GM18861 (cell line): ENCODE data around the gene MYOG.

Experiments used
- ATAC-seq: cut with Tn5 transposase; IDR thresholded peaks from one replicate; pipeline ENCODE4 v1.9.1; 2021; ENCODE audit not compliant: unreplicated experiment

MYOG gene

DNA sequence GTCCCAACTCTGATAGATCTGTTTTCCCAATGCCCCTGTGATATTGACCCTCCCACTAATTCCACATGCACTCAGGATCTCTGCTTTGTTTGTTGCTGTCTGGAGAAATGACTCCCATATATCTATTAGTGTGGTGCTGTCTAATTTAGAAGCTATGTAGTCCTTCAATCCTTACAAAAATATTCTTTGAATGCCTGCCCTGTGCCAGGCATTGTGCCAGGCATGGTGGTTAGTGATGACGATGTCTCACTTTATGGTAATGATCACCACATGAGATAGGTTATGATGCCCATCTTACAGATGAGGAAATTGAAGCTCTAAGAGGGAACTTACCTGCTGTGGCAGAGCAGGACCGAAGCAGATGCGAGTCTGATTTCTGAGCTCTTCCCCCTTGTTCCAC, 12.9 kb downstream of the MYOG start:
- ATAC-seq = no peak

DNA sequence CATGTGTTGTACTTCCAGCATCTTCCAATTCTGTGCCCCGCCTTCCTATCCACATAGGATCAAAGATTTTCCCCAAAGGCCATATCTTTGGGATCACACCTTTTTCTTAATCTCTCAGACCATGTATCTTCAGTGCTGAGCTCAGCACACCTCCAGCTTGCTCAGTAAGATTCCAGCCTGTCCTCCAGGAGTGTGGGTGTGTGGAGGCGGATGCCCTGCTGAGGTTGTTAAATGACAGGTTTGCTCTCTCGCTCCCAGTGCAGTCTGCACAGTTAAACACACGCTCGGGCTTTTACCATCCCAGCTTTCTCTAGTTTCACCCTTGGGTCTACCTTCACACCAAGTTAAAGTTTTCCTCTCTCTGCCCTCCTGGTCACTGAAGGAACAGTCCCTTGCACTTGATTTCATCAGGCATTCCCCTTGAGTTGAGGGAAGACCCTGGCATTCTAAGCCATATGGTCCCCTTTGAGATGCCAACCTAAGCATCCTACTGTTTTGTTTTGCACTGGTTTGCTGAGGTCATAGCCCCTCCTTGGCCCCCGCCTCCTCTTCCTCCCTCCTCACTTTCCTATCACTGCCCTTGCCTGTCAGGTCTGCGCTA, 13.7 kb downstream of the MYOG start:
- no peak for ATAC-seq

DNA sequence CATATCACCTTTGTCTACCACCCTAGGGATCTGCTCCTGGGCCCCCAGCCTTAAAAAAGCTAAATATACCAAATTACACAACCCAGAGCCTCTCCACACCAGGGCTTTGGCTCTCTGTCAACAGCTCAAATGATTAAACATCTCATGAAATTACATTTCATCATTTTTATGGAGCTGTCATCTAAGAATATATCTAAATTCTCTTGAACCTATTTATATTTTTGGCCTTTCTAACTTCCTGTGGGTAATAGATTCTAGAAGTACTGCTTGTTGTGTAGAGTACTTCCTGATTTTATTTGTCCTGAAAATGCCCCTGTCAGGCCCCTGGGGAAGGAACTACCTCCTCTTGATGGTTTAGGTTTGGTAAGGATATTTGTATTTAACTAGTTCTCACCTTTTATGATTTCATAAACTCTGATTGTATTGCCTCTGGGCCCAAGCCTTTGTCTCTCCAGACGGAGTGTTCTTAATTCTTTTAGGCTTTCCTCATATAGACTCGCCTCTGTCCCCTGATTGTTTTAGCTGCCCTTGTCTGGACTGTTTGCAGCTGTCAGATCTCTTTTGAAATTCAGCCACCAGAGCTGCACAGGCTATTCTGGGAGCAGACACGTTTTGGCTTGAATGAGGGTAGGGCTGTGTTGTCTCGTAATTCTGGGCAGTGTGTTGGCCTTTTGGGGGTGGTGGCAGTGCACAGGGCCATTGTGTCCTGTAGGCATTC, 16.6 kb downstream of the MYOG start:
- ATAC-seq = no peak

DNA sequence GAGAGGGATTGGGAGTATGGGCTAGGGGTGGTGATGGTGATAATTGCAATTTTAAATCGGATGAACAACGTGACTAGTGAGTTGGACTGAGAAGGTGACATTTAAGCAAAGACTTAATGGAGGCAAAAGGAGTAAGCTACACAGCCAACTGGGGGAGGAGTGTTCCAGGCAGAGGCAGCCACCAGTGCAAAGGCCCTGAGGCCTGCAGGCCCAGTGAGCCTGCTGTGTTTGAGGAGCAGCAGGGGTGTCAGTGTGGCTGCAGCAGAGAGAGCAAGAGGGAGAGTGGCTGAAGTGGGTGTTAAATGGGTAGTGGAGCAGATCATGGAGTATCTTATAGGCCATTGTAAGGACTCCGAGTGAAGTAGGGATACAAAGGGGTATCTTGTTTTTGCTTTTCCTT, 18.8 kb downstream of the MYOG start:
- no peak for ATAC-seq

- no peak for ATAC-seq
Measured at GRCh38 chr1:203065986-203066385, 19.8 kb downstream of the MYOG start.

- no peak for ATAC-seq
Measured at GRCh38 chr1:203065191-203065590, 20.6 kb downstream of the MYOG start.

DNA sequence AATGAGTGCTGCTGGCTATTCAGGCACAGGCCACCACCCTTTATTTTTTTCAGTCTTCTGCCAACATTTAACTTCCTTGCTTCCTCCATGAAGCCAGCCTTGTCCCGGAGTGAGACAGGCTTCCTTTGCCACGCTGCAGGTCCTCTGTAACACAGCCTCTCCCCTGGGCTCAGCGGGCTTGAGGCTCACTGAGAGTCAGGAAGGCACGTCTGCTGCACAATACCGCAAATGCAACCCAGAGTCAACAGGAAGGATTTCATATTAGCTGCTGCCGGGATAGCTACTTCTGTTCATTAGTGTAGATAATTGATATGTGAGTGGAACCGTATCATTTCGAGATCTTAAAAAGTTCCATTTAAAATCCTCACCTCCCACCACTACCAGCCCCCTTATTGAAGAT, 22.5 kb downstream of the MYOG start:
- ATAC-seq = no peak

GRCh38 chr1:203060115-203060514, 25.7 kb downstream of the MYOG start:
- ATAC-seq = no peak

- ATAC-seq = no peak
Measured at GRCh38 chr1:203059485-203059884, 26.3 kb downstream of the MYOG start.

GRCh38 chr1:203058676-203058935, 27.2 kb downstream of the MYOG start:
- no peak for ATAC-seq

GRCh38 chr1:203057911-203058675, 27.7 kb downstream of the MYOG start:
- no peak for ATAC-seq

DNA sequence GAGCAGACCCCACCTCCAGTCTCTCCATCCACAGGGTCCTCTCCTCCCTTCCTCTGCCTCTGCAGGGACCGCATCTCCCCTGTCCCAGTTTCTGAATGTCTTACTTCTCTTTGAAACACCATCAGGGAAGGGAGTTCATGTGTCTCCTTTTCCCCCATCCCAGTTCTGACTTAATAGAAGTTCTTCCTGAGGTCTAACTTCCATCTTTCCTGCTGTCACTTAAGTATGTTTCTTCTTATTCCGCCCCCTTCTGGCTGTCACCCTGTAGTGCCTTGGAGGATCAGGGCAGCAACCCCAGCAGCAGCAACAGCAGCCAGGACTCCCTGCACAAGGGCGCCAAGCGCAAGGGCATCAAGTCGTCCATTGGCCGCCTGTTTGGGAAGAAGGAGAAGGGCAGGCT, 29.3 kb downstream of the MYOG start:
- ATAC-seq = no peak

DNA sequence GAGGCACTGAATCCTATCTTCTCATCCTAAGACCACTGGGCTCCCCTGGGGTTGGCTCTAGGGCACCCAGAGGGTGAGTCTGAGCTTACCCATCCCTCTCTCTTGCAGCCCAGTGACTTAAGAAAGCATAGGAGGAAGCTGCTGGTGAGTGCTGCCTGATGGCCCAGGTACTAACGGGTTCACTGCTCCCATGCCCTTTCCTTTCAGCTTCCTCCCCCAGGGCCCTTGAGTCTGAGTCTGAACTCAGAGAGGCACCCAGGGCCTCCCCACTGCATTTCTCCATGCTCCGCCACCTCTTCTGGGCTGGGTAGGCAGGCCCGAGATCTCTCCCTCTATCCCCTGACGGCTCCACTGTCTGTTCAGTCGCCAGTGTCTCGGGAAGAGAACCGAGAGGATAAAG, 29.8 kb downstream of the MYOG start:
- ATAC-seq = no peak

GRCh38 chr1:203055161-203055799, 30.5 kb downstream of the MYOG start:
- ATAC-seq = no peak

- ATAC-seq = no peak
Measured at GRCh38 chr1:203054642-203055041, 31.2 kb downstream of the MYOG start.

DNA sequence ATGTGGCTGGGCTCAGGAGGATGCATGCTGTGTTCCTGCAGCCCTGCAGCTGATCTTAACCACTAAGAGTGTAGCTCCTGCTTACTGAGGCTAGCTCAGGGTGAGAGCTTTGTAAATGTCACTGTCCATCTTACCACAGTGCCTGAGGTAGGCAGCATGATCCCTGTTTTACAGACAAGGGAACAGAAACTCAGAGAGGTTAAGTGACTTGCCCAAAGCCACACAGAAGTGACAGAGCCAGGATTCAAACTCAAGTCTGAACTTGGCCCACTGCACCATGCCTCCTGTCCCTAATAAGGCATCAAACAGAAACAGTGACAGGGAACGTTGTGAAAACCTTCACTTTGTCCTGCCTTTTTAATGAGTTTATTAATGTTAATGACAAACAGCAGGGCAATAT, 31.6 kb downstream of the MYOG start:
- no peak for ATAC-seq

DNA sequence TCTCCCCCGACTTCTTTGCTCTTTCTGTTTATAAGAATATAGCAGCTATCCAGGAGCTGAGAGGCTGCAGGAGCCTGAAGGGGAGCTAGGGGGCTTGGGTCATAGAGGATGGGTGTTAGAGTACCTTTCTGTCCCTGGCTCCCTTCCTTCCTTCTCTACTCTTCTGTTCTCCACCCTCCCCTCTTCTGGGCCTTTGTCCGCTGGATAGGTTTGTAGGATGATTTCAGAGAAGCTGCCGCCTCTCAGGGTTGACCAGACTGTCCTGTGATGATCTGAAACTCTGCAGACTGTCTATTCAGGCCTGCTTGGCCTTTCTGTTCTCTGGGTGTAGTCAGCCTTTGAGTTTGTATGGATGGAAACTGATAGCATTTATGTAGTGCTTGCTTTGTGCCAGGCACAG, 33.2 kb downstream of the MYOG start:
- ATAC-seq = no peak

GRCh38 chr1:203051841-203052324, 33.9 kb downstream of the MYOG start:
- no peak for ATAC-seq

DNA sequence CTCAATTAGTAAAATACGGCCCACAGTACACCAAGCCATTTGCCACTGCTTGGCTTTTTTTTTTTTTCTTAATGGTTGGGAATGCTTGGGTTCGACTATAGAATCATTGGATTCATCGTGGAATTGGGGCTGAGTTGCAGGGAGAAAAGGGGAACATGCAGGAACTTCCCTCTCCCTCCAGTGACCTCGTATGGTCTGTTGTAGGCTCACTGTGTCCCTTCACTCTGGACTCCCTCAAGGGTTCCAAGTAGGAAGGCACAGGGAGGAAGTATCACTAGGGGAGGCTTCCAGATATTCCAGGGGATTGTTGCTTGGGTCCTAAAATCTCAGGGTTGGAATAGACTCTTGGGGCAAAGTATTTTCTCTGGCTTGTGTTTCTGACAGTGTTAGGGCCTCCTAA, 35.0 kb downstream of the MYOG start:
- ATAC-seq = no peak

DNA sequence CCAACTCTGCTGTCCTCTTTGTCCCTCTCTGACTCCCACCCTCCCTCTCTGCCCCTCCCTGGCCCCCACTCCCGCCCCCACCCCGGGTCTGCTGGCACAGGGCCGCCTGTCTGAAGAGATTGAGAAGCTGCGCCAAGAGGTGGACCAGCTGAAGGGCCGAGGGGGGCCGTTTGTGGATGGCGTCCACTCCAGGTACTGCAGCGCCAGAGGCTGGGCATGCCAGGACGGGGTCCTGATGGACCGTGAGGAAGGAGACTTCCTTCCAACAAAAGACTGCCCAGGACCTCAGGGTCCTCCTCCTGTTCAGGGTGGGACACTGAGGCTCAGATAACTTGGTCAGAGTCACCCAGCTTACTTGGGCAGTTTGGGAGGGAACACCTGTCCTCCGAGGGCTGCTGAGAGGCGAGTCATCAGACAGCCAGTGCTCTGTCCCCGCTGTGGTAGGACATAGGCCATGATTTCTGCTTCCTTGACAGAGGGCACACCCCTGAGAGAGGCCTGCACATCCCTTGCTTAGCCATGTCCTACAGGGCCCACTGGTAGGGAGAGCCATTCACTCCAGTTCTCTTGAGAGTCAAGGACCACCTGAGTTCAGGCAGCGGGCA, 36.1 kb downstream of the MYOG start:
- no peak for ATAC-seq

DNA sequence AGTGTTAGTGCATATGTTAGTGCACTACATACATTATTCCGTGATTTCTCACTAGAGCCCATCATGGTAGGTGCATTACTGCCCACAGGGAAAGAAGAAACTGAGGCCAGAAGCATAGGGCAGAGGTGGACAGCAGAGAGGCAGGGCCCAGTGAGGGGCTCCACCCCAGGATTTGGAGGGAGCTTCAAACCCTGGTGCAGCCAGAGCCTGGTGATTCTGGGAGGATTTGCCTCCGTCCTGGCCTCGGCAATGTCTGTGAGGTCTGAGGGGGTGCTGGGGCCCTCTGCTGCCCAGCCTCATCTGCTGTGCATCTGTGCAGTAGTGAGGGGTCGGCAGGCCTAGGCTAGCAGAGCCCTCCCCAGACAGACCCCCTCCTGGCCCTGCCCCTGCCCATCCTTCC, 36.7 kb downstream of the MYOG start:
- no peak for ATAC-seq
